Embryonic facial prominence (tissue), 1 donor: Measurements from ENCODE around the gene ORMDL3.

Source experiments
- DNase-seq: peaks from one replicate; pipeline ENCODE4 v3.0.0-alpha.2; 2016; ENCODE audit errors: extremely low spot score

ORMDL3 gene, protein sequence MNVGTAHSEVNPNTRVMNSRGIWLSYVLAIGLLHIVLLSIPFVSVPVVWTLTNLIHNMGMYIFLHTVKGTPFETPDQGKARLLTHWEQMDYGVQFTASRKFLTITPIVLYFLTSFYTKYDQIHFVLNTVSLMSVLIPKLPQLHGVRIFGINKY

DNA sequence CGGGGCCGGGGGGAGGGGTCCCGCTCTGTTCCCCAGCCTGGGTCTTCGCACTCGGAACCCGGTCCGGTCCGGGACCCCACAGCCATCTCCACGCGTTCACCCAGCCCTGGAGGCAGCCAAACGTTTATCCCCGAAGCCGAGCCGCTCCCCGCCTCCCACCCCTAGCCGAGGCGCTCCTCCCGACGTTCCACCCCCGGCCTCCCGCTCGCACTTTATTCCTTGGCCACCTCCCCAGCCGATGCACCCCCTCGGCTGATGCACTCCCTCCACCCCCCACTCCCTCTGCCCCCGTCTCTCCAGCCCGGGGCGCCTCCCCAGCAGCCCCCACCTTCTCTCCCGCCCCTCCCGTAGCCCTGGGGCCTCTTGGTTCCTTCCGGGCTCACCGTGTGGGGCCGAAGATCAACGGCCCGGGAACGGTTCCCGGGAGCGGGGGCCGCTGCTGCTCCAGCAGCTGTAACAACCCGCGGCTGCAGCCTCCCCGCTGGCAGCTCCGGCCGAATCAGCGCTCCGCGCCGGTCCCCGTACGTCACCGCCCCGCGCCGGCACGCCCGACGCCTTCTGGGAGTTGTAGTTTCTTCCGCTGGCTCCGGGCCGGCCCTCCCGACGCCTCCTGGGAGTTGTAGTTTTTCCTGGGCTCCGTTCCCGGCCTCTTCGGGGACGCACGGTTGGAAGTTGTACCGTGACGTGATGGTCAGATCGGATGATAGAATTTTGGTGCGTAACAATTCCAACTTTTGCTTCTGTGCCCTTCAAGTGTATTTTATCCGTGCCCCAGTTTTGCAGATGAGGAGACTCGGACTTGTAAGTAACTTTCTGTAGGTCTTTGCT, at the start of gene ORMDL3, which contains the start of gene LRRC3C:
Gene ORMDL3, minus strand, starts transcription at position 501 of the 828 bp plus-strand sequence. CDS start 3,398 bp downstream, outside the sequence.
Gene LRRC3C, plus strand, starts transcription at position 632 of the 828 bp plus-strand sequence. CDS start 13,792 bp downstream, outside the sequence.
- peak; percentile 84 for DNase-seq

DNA sequence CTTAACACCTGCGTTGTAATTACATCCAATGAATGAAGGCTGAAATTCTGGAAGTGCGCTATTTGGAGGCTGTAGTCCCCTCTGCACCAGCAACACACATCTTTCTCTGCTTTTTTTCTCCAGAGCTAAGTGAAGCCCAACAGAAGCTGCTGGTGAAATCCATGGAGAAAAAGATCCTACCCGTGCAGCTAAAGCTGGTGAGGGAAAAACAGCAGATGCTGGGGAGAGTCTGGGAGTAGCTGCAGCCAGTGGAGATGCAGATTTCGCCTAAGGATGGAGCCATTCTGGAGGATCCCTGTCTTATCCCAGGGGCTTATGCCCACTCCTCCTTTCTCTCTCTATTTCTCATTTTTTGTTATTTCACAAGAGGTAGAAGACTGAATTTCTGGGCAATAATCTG, 48.4 kb upstream of the ORMDL3 start:
- DNase-seq, result no peak

DNA sequence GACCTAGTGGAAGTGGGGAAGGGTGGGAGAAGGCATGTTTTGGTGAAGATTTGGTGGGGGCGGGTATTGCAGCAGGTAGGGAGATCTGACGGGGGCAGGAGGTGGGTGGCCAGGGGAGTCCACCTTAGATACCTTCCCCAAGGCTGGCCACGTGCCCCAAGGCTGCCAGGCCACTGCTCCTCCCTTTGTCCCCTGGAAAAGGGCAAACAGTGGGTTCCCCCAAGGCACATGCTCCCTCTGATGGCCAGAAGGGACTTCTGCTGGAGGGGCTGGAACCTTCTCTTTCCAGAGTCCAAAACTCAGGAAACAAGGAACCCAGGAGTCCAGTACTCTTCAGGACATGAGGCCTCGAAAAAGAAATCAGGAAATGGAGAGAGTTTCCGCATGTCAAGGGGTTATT, 47.0 kb upstream of the ORMDL3 start:
- DNase-seq, result no peak

DNA sequence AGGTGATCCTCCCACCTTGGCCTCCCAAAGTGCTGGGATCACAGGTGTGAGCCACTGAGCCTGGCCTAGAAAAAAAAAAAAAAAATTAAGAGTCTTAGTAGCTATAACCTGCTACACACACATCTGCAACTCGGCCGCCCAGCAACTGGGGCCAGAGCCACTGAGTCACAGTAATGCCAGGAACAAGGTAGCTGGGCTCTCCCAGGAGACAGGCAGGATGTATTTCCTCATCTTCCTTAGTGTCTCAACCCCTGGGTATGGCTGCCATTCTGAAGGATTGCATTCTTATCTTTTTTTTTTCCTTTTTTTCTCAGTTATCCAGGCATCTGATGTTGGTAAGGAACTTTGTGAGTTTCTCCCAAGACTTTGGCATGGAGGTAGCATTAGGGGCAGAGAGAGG, 46.1 kb upstream of the ORMDL3 start:
- DNase-seq, result no peak

DNA sequence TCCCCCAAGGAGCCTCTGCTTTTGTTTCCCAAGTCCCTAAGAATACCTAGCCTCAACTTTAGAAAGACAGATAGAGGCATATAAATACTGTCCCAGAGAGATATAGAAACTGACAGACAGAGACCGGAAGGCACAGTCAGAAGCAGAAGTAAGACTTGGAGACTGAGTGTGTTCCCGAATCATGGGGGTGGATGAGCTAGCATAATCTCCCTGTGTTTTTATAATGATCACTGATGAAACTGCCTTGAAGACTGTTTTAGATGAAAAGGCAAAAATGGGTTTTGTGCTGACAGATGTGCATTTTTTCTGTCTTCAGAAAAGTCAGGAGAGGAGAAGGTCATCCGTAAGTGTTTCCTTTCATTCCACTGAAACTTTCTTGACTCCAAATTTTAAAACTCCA, 44.9 kb upstream of the ORMDL3 start:
- no peak for DNase-seq

DNA sequence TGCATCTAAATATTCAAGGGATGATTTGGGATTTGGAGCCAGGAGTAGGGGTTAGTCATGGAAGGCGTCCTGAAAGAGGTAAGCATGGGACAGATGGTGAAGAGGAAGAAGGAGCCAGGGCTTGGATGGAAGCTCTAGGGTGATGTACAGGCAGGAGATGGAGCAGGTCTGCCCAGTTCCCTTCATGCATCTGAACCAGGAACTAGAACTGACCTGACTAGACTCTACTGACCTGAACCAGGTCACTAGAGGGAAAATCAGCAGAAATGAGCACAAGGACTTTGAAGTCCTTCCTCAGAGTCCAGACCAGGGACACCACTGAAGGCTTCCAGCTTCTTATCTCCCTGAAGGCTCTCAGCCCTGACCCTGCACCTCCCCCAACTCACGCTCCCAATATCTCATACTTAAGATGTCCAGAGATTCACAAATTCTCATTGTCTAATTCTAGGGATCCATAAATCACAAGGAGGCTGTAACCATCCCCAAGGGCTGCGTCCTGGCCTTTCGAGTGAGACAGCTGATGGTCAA, 43.7 kb upstream of the ORMDL3 start:
- no peak for DNase-seq

DNA sequence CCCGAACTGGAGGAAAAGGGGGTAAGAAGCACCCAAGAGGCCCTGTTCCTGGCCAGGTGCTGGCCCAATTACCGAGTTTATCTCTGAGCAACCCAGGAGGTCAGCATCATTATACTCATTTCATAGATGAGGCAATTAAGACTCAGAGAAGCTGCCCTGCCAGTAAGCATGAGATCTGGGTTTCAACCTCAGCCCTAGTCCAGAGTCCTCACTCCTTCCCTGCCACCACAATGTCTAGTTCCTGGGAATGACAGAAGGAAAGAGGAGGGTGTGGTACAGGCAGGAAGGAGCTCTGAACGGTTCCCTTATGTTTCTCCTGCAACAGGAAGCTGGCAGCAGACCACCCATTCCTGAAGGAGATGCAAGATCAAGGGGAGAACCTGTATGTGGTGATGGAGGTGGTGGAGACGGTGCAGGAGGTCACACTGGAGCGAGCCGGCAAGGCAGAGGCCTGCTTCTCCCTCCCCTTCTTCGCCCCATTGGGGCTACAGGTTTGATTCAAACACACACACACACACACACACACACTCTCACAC, 42.8 kb upstream of the ORMDL3 start:
- no peak for DNase-seq

DNA sequence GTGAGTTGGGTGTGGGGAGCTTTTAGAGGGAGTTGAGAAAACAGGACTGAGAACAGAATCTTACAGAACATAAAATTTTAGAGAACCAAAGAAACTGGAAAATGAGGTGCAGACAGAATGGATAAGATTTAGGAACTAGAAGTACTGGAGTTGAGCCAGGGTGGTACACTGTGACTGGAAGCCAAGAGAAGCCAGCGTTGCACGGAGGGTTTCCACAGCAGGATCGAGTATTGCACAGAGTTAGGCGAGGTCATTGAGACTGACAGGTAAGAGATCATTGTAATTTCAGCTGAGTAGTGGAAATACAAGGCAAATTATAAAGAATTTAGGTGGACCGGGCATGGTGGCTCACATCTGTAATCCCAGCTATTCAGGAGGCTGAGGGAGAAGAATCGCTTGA, 42.0 kb upstream of the ORMDL3 start:
- DNase-seq, result no peak

DNA sequence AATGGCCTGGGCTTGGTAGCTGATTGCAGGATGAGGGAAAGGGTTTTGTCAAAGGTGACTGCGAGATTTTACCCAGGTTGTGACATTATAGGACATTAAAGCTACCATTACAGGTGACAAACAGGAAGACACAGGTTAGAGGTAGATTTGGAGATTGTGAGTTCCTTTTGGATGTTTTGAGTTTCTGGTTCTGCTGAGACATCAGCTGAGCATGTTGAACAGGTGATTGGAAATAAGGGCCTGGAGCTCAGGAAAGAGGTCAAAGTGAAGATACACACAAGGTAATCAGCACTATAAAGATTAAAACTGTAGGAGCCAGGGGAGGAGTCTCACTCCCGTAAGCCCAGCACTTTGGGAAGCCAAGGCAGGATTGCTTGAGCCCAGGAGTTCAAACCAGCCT, 41.4 kb upstream of the ORMDL3 start:
- no peak for DNase-seq

DNA sequence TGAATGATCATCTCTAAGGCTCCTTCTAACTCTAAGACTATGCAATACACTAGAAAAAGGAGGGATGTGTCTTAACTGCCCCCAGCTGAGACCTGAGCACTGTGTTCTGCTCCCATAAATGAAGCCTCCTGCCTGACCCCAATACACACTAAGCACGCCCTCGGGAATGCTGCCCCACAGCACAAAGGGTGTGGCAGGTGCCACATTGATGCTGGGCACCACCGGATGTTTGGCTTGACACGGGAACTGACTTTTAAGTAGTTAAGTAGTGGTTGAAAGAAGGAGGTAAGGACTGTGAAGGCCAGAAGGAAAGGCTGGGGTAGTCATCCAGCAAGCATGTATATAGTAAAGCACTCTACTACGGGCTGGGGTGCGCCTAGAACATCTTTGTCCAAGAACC, 39.4 kb upstream of the ORMDL3 start:
- DNase-seq, result no peak

DNA sequence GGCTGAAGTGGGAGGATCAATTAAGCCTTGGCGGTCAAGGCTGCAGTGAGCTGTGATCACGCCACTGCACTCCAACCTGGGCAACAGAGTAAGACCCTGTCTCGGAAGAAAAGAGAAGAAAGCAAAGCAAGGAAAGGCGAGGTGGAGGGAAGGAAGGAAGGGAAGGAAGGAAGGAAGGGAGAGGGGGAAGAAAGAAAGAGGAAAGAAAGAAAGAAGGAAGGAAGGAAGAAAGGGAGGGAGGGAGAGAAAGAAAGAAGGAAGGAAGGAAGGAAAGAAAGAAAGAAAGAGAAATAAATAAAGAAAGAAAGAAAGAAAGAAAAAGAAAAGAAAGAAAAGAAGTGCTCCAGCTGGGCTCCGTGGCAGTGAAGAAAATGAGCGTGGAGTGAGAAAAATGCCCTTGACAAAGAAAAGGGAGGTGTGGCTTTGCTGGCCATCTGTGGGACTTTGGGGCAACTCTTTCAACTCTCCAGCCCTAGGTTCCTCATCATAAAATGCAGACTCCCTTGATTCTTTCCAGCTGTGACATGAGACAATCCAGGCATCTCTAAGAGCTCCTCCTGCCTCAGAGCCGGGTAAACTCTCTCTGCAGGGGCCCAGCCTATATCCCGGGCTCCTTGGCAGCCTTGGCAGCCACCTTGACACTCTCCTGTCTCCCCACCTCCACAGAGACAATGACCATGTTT, 37.8 kb upstream of the ORMDL3 start:
- no peak for DNase-seq

DNA sequence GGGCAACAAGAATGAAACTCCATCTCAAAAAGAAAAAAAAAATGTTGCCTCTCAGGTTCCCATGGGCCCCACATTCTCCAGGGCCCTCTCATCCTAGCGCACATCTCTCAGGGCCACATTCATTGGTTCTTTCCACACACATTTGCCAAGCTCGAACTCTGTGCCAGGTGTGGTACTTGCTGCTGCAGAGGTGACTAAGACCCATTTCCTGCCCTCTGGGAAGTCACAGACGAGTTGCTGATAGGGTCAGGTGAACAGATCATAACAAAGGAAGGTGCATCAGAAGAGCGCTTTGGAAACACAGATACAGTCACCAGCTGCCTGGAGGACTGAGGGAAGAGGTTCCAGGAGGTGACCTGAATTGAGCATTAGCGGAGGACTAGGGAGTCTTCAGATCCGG, 36.4 kb upstream of the ORMDL3 start:
- DNase-seq, result no peak

DNA sequence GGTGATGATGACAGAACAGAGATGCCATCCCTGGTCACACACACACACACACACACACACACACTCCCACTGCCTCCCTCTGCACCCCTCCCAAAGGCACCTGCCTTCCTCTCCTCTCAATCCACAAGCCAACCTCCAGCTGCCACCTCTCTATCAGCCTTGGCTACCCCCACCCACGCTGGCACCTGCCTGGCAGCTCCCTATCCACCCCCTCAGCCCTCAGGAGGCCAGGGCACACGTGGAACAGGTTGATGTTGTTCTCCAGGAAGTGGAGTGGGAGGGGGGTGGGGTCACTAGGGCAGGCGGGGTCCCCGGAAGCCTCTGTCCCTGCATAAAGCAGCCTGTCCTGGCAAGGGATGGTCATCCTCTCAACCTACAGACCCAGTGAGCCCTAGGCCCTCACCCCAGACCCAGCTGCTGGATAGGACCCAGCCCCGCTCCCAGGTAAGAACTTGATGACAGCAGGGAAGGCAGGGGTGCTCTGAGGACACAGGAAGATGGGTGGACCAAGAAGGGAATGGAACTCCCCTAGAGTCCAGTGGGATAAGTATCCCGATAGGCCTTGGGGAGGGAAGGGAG, 35.3 kb upstream of the ORMDL3 start, which contains the start of gene GSDMA:
Gene GSDMA, plus strand, starts transcription at position 363 of the 579 bp plus-strand sequence. CDS start 2,684 bp downstream, outside the sequence.
- DNase-seq, result no peak

DNA sequence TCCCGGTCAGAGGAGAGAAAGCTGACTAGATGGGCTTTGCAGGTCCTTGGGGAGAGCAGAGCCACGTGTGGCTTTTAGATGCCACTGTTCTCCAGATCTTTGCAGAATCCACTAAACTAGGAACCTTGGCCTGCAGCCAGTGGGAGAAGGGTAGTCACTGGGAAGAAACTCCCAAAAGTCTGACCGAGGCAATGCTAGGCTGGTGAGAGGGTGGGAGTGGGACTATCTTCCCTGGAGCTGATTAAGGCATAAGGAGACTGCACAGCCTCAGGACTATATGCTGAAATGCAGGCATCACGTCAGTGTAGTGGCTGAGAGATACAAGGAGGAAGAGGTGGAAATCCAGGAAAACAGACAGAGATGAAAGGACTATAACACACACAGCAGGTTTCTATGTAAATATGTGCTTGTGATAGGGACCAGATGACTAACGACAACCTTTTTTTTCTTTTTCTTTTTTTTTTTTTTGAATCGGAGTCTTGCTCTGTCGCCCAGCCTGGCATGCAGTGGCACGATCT, 33.2 kb upstream of the ORMDL3 start:
- no peak for DNase-seq

DNA sequence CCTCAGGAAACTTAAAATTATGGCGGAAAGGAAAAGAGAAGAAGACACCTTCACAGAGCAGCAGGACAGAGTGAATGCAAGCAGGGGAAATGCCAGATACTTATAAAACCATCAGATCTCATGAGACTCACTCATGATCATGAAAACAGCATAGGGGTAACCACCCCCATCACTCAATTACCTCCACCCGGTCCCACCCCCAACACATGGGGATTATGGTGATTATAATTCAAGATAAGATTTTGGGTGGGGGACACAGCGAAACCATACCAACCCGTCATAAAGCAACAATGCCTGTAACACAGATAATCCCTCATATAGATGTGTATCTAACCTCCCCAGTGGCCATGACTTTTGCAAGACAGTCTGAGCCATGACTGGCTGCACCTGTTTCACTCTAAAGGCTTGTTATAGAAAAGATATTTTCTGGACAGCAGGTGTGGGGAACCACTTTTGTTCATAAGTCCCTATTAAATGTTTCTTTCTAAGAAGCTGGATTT, 28.4 kb upstream of the ORMDL3 start:
- no peak for DNase-seq

DNA sequence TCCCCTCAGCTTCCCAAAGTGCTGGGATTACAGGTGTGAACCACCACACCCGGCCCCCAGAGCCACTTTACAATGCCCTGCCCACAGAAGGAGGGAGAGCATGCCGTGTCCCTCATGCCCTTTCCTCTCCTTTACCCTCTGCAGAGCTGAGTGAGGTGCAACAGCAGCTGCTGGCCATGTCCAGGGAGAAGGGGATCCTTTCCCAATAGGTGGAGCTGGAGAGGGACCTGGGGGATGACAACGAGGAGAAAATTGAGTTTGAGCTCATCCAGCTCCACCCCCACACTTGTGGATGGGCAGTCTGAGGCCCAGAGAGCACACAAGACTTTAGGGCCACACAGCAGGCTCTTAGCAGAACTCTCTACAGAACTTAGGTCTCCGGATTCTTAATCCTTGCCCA, 27.5 kb upstream of the ORMDL3 start:
- no peak for DNase-seq

DNA sequence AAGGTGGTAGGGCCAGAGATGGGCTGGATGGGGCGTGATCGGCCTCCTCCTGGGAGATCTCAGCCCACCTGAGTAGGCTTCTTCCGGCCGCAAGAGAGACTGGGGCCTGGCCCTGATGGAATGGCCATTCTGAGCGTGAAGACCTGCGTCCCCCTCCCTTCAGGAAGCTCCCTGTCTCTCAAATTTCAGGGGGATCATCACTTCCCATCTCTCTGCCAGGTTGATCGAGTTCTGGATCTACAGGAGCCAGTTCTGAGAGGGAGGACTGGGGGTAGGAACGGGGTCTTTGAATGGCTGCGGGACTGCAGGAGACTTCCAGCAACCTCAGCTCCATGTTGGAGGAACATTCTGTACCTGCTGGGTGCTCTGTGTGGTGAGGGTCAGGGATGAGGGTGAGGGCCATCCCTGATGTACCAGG, 26.1 kb upstream of the ORMDL3 start:
- DNase-seq, result no peak

DNA sequence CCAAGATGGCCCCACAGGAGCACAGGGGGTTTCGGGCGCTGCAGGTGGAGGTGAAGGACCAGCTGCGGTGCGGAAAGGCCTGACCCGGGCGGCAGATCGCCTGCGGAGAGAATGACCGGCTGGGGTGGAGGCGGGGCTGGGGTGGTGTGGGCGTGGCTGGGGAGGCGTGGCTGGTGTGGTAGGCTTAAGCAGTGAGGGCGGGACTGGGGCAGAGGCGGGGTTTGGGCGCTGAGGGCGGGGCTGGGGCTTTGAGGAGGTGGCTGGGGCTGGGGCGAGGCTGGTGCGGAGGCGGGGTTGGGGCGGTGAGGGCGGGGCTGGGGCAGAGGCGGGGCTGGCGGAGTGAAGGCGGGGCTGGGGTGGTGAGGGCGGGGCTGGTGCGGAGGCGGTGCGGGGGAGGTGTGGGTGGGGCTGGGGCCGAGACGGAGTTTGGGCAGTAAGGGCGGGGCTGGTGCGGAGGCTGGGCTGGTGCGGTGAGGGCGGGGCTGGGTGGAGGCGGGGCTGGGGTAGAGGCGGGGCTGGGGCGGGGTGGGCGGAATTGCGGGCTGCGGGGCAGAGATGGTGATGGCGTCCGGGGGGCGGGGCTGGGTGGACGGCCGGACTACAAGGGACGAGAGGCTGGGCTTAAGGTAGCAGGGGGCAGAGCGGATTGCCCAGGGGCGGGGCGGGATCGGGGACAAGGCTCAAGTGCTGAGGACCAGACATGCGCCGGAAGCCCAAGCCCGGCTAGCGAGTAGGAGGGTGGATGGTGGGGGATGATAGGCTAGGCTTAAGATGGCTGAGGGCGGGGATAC, 25.5 kb upstream of the ORMDL3 start:
- peak; percentile 90 for DNase-seq

DNA sequence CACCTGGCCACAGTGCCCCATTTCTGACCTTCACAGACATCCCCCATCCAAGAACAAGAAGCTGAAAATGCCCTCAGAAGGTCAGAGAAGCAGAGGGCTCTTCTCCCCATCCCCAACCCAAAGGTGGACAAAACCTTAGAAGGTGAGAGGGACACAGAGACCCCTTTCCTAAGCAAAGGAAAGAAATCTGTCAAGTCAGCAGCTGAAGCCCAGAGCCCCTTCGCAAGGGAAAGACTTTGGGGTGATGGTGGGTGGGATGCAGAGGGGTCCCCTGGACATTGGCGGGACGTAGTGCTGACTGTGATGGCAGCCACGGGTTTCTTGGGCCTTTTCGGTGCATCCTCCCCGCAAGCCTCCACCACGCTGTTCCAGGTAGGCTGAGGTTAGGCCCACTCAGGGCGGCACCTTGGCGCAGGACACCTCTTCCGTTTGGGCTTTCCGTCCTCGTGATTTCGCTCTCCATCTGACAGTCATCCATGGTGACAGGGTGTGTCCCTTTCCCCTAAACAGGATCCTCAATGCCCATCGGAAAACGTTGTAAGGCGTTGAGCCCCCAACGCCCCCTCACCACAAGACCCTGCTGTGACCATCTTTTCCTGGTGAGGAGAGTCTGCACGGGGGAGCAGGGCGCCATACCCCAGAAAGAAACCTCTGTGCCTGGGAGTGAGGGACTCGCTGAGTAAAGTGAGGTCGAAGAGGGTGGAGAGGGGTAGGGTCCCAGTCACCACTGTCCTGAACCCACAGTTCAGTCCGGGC, 24.7 kb upstream of the ORMDL3 start:
- no peak for DNase-seq

DNA sequence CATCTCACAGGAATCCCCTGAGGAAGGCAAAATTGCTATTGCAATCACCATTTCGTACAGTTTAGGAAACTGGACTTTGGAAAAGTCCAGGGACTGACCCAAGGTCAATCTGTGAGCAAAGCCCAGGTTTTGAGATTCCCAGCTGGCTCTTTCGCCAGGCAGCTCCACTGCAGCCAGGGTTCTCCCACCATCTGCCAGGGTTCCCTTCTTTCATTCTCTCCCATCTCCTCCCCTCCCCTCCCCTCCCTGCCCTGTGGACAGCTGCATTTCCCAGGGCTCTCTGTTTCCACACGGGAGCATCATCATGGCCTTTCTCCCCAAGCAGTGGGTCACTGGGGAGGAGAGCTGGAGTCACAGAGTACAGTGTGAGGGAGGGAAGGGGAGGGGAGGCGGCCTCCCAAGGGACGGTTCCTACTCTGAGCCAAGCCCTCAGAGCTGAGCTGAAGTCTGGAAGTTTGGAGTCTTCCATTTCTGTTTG, 23.5 kb upstream of the ORMDL3 start:
- no peak for DNase-seq
